A549 treated with CORT108297 at 1 μM for 4 hours (cell line): Measurements from ENCODE around the gene RASGRP4. TPM values are rescaled to one million over a fixed set of nuclear protein-coding genes. Genes with fewer than 3 reads are reported as not detected.

ENCODE experiments used
- total RNA-seq: library from RNA; stranded (reverse); fragments of 200-300 nt; extraction: Qiagen RNA extraction; gene quantifications from 5 replicates; pipeline ENCODE4 v1.2.3, GENCODE V29; 2022

Gene RASGRP4
- total RNA-seq, result 0.07 to 0.14 TPM (median 0.11 TPM) in 3 of 5 replicates, not detected in the others

GRCh38 chr19:38425810-38426466 lies at the start of gene RASGRP4:
Gene RASGRP4 (minus strand): TSS chr19:38426219. CDS start chr19:38426091, 128 bp downstream.

GRCh38 chr19:38433268-38433733 lies 7.3 kb upstream of the RASGRP4 start, which contains the start of gene RYR1:
Gene RYR1 (plus strand): TSS chr19:38433691. CDS start chr19:38433830, 139 bp downstream.

DNA sequence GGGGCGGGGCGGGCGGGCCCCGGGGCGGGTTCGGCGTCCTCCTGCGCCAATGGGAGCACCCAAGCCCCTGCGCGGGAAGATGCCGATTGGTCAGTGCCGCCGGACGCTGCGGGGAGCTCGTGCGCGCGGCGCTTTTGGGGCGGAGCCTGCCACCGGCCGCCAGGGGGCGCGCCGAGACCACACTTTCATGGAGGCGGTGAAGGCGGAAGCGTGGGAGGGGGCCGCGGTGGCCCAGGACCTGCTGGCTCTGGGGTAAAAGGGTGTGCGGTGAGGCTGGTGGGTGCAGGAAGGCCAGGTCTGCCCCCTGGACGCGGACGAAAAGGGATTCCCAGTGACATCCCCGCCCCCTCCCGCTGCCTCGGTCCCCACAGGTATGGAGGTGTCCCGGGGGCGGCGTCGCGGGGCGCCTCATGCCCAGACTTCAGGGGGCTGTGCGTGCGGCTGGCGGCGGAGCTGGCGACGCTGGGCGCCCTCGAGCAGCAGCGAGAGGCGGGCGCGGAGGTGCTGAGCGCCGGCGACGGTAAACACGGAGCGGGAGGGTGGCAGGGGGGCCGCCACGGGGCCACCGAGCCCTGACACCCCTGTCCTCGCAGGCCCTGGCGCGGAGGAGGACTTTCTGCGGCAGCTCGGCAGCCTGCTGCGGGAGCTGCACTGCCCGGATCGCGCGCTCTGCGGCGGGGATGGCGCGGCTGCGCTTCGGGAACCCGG lies 22.9 kb downstream of the RASGRP4 start, which contains the start of gene FAM98C:
Gene FAM98C (plus strand): TSS at position 127 of the 708 bp plus-strand sequence. CDS start 61 bp downstream, at position 188.

GRCh38 chr19:38388349-38389100 lies 37.5 kb downstream of the RASGRP4 start, which contains the start of gene SPRED3:
Gene SPRED3 (plus strand): TSS chr19:38388697. CDS start chr19:38390303, 1,606 bp downstream.

DNA sequence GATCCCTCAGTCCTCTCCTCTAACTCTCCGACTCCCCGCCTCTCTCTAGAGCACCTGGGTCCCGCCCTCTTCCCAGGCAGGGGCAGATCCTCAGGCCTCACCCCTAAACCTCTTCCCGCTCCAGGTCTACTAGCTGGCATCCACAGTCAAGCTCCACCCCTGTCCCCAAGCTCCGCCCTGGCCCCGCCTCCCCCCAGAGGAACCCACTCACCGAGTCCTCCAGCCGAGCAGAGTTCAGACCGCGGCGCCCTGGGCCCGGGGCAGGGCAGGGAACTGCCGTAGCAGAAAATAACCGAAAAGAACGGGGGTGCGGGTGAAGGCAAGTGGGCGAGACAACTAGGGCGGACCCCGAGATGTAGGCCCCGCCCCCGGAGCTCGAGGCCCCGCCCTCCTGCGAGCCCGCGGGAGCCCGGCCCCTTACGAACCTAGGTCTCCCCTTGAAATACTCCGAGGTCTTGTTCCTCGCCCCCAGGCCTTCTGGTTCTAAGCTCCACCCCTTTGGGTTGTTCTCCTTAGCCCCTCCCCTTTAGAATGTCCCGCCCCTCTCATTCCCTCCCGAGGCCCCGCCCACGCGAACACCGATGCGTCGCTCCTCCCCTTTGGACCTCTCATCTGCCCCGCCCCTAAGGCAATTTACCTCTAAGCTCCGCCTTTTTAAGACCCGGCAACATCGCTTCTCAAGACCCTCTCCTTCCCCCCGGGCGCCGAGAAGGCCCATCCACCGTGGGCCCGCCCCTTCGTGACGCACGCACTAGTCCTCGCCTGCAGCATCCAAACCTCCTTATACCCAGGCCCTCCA lies 38.3 kb downstream of the RASGRP4 start, which contains the start of gene GGN:
Gene GGN (minus strand): TSS at position 485 of the 799 bp plus-strand sequence. CDS start 773 bp downstream, outside the sequence.

DNA sequence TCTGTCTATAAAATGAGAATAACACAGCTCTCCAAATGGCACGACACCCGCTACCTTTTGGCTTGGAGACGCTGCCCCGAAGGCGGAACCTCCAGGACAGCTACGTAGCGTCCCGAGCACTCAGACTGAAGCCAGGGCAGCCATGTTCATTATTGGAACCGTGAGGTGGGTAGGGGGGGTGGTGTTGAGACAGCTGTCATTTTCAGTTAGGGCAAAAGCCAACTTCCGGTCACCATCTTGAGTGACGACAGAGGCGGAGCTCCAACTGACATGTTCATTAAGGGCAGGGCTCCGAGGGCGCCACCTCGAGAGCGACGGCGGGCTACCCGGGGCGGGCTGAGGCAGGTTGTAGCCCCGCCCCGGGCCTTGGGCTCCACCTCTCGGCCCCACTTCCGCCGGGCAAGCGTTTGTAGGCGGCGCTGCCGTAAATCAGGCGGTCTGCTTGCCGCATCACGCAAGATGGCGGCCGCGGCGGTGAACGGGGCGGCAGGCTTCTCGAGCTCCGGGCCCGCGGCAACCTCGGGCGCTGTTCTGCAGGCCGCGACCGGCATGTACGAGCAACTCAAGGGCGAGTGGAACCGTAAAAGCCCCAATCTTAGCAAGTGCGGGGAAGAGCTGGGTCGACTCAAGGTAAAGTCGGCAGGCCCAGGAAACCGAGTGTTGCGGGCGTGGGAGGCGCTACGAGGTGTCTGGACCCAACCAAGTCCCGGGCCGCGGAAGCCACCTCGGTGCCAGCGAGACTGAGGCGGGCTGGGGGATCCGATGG lies 51.5 kb downstream of the RASGRP4 start, which contains the start of gene PSMD8:
Gene PSMD8 (plus strand): TSS at position 240 of the 766 bp plus-strand sequence. CDS start 31 bp downstream, at position 271.

Other genes with a start within 250 kb of the RASGRP4 start
- 3.6 to 4.8 TPM (median 4.3 TPM) in 5 replicates for gene DPF1, start 202.0 kb downstream of the RASGRP4 start, total RNA-seq
- gene PPP1R14A, start 169.8 kb downstream of the RASGRP4 start, total RNA-seq, result 107 to 143 TPM (median 132 TPM) in 5 replicates
- 278 to 405 TPM (median 364 TPM) in 5 replicates for gene SPINT2, start 161.6 kb downstream of the RASGRP4 start, total RNA-seq
- gene C19orf33, start 122.0 kb downstream of the RASGRP4 start, total RNA-seq, result 609 to 811 TPM (median 753 TPM) in 5 replicates
- gene YIF1B, start 110.3 kb downstream of the RASGRP4 start, total RNA-seq, result 98.5 to 140 TPM (median 137 TPM) in 5 replicates
- gene KCNK6, start 106.4 kb downstream of the RASGRP4 start, total RNA-seq, result 4.5 to 6.1 TPM (median 5.4 TPM) in 5 replicates
- gene CATSPERG, start 90.4 kb downstream of the RASGRP4 start, total RNA-seq, result 0.87 to 1.5 TPM (median 1.4 TPM) in 5 replicates
- gene PSMD8, start 51.6 kb downstream of the RASGRP4 start, total RNA-seq, result 439 to 523 TPM (median 486 TPM) in 5 replicates
- gene GGN, start 38.2 kb downstream of the RASGRP4 start, total RNA-seq, result 0.22 to 0.53 TPM (median 0.31 TPM) in 5 replicates
- 1.3 to 2.7 TPM (median 2.3 TPM) in 5 replicates for gene SPRED3, start 37.5 kb downstream of the RASGRP4 start, total RNA-seq
- gene FAM98C, start 23.1 kb downstream of the RASGRP4 start, total RNA-seq, result 18.2 to 30.1 TPM (median 26.9 TPM) in 5 replicates
- 4.1 to 6.3 TPM (median 4.8 TPM) in 5 replicates for gene RYR1, start 7.5 kb upstream of the RASGRP4 start, total RNA-seq
- gene MAP4K1, start 191.7 kb upstream of the RASGRP4 start, total RNA-seq, result 0.50 to 1.0 TPM (median 0.92 TPM) in 5 replicates
- 671 to 1,000 TPM (median 735 TPM) in 5 replicates for gene EIF3K, start 193.0 kb upstream of the RASGRP4 start, total RNA-seq
- 840 to 1,278 TPM (median 1,154 TPM) in 5 replicates for gene ACTN4, start 221.4 kb upstream of the RASGRP4 start, total RNA-seq